GM18502 (cell line): ENCODE results near the gene HSPBP1.
"Not testable (repeated sequence)": the region's sequence is repeated elsewhere in the genome, so short reads cannot be mapped to it uniquely, and the experiment has no call there.

Experiments used
- ATAC-seq: cut with Tn5 transposase; IDR thresholded peaks from one replicate; pipeline ENCODE4 v1.9.1; 2021; ENCODE audit warnings: mild to moderate bottlenecking; ENCODE audit not compliant: unreplicated experiment, poor library complexity

Gene HSPBP1

DNA sequence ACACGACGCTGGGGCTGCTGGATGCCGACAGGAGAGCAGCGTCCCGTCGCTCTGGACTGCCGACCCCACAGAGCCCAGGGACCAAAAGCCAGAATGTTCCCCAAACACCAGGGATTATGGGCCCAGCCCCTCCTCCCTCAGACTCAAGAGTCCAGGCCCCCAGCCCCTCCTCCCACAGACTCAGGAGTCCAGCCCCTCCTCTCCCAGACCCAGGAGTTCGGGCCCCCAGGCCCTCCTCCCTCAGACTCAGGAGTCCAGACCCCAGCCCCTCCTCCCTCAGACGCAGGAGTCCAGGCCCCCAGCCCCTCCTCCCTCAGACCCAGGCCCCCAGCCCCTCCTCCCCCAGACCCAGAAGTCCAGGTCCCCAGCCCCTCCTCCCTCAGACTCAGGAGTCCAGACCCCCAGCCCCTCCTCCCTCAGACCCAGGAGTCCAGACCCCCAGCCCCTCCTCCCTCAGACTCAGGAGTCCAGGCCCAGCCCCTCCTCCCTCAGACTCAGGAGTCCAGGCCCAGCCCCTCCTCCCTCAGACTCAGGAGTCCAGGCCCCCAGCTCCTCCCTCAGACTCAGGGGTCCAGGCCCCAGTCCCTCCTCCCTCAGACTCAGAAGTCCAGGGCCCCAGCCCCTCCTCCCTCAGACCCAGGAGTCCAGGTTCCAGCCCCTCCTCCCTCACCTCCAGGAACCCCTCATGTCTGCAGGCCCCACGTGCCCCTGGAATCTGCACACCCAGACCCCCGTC is 55.1 kb downstream of the HSPBP1 start:
- not testable (repeated sequence) for ATAC-seq

- ATAC-seq: no peak
Measured at GRCh38 chr19:55224038-55224665, 55.8 kb downstream of the HSPBP1 start.

DNA sequence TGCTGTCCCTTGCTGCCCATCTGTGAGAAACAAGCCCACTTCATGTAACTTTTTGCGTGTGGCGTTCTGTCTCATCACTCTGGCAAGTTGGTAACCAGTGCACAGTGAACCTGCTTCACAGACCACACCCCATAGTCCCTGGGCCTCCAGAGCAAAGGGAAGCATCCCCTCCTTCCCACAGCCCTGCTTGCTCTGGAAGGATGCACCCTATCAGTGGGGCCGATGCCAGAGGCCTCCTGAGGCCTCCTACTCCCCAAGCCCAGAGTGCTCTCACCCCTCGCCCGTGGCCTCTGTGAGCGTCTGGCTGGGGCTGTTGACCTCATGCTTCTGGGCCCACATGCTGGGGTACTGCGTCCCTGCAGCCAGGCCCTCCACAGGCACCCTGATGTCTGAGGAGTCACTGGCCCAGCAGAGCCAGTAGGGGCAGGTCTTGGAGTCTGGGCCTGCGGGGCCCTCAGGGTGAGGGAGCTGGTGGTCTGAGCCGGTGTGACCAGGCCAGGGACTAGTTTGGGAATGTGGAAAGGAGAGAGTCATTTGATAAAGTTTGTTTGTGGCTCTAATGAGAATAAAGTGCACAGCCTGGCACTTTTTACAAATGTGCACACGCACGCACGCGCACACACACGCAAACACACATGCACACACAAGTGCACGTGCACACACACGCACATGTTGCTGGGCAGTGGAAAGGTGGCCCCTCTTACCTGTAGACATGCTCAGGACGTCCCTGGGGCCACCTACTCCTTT is 56.4 kb downstream of the HSPBP1 start:
- ATAC-seq: no peak

- ATAC-seq: no peak
Measured at GRCh38 chr19:55220525-55220924, 59.4 kb downstream of the HSPBP1 start.

GRCh38 chr19:55216461-55217198 is 63.3 kb downstream of the HSPBP1 start:
- ATAC-seq: no peak

GRCh38 chr19:55213547-55213946 is 66.4 kb downstream of the HSPBP1 start:
- ATAC-seq: no peak

DNA sequence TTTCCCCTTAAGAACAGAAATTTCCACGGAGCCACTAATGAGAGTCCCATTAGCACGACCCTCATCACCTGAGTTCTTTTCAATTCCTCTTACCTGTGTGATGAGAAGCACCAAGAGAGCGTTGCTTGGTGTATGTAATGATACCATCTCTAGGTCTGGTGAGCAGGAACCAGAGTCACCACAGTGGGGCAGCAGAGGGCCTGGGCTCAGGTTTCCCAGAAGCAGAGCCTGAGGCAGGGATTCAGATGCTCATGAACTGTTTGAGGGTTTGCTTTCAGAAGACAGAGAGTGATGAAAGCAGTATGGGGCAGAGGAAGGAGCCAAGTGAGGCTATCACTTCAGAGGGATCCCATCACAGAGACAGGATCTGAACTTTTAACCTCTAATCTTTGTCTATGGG is 67.5 kb downstream of the HSPBP1 start:
- no peak for ATAC-seq
